ENCODE measurements around the gene TGM5.

Gene TGM5

GRCh38 chr15:43186003-43186353, 80.8 kb downstream of the TGM5 start:
- DNase-seq: no peak

GRCh38 chr15:43185157-43186002, 81.3 kb downstream of the TGM5 start, which contains the start of gene CCNDBP1:
Gene CCNDBP1 (plus strand): TSS chr15:43185403. CDS start chr15:43185499, 96 bp downstream.
- peak; percentile 88 for DNase-seq

GRCh38 chr15:43184407-43185124, 82.2 kb downstream of the TGM5 start:
- DNase-seq: no peak

- DNase-seq: no peak
Observed at GRCh38 chr15:43183270-43183669, 83.5 kb downstream of the TGM5 start.
